ENCODE results near the gene LMF1. TPM values are rescaled to one million over a fixed set of nuclear protein-coding genes. Genes with fewer than 3 reads are reported as not detected.

The LMF1 gene
- total and polyA plus RNA-seq, 2 of the 8 experiments (the other 6 are each of a cell fraction or from before 2014, with no cell fraction given): 3.5 to 9.1 TPM

DNA sequence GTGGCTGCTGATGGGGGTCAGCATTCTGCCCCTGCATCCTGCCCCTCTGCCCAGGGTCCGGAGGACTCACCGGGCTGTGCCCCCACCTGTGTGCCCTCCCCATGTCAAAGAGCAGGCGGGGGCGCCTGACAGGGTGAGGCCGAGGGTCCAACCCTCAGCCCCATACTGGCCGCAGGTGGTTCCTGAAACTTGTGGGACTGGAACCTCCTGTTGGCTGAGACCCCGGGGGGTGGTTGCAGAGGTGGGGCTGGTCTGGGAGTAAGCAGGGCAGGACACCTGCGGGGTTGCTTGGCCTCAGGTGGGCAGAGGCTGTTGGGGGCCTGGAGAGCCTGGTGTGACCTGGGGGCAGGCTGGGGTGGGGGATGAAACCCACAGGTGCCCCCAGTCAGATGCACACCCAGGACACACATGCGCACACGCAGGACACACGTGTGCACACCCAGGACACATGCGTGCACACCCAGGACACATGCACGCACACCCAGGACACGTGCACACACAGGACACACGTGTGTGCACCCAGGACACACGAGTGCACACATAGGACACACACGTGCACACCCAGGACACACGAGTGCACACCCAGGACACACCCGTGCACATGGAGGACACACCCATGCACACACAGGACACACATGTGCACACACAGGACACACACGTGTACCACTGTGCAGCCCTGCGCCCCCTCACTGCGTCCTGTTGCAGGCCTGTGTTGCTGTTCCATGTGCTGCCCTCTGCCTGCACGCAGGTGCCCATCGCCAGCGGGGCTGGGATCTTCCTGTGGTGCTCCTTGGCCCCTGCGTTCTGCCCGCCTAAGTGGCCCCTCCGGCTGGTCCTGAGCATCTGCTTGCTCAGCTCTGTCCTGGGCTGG, 42.2 kb upstream of the LMF1 start (continued):
- TF ChIP-seq, protein P1, sequence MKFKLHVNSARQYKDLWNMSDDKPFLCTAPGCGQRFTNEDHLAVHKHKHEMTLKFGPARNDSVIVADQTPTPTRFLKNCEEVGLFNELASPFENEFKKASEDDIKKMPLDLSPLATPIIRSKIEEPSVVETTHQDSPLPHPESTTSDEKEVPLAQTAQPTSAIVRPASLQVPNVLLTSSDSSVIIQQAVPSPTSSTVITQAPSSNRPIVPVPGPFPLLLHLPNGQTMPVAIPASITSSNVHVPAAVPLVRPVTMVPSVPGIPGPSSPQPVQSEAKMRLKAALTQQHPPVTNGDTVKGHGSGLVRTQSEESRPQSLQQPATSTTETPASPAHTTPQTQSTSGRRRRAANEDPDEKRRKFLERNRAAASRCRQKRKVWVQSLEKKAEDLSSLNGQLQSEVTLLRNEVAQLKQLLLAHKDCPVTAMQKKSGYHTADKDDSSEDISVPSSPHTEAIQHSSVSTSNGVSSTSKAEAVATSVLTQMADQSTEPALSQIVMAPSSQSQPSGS (IDR thresholded peaks at IDR 0.05; ENCODE audit: low read length): no peak
- TF ChIP-seq TAF1 (IDR thresholded peaks at IDR 0.05; ENCODE audit: low read depth, low read length): no peak

Measured in H1 (cell line).